Prostate gland (tissue), 2 donors: ENCODE data around the gene LRRTM4. TPM values are rescaled to one million over a fixed set of nuclear protein-coding genes. Genes with fewer than 3 reads are reported as not detected.

ENCODE experiments used
- DNase-seq: peaks from one replicate; pipeline ENCODE4 v3.0.0-alpha.2; 2019; ENCODE audit warnings: low spot score
- H3K27ac ChIP-seq, 2 donors: fragments of 200-600 bp; sonication (generic); 2 replicates each; pipeline ENCODE4 v1.5.1; 2017 to 2019
- H3K27me3 ChIP-seq: fragments of 200-600 bp; sonication (generic); replicated peaks from 2 replicates; pipeline ENCODE4 v1.5.1; 2019; ENCODE audit not compliant: insufficient read depth
- H3K36me3 ChIP-seq, 2 donors: fragments of 200-600 bp; sonication (generic); 1 replicate in 1 of 2; 2 replicates in 1 of 2; pipeline versions ENCODE4 v1.5.1 to v1.8.1; 2017 to 2019
- H3K4me1 ChIP-seq: fragments of 200-600 bp; sonication (generic); replicated peaks from 2 replicates; pipeline ENCODE4 v1.5.1; 2019
- H3K4me3 ChIP-seq, 2 donors: fragments of 200-600 bp; sonication (generic); 2 replicates each; pipeline ENCODE4 v1.5.1; 2017 to 2019
- H3K9me3 ChIP-seq: fragments of 200-600 bp; sonication (generic); 2 replicates; pipeline ENCODE4 v1.5.1; 2017
- CTCF ChIP-seq, 4 experiments: fragments of 200-600 bp in 2 of 4; fragments of 450-650 bp in 2 of 4; sonication (generic) in 2 of 4; IDR thresholded peaks; 1 replicate in 3 of 4; 2 replicates in 1 of 4; pipeline ENCODE4 v1.5.1; 2016 to 2019; ENCODE audit warnings: antibody characterized with exemption in 4 of 4, mild to moderate bottlenecking in 2 of 4, moderate library complexity in 2 of 4
- POLR2A ChIP-seq: fragments of 450-650 bp; IDR thresholded peaks from one replicate; pipeline ENCODE4 v1.6.1; 2016; ENCODE audit warnings: antibody characterized with exemption, mild to moderate bottlenecking
- POLR2AphosphoS5 ChIP-seq: sonication (generic); formaldehyde crosslinking; IDR thresholded peaks from one replicate; pipeline ENCODE4 v1.6.1; 2017; ENCODE audit warnings: antibody characterized with exemption
- WGBS: methylation state at CpG from one replicate; pipeline ENCODE4 v1.1.5; 2018; 5-methylcytosine and 5-hydroxymethylcytosine counted together
- intact Hi-C: fragments of 100-400 bp; cut with DNase I; formaldehyde crosslinking; loops from one replicate; pipeline ENCODE4 v1.14.2; 2022
- total RNA-seq, 2 donors: library from RNA; depleted of rRNA; stranded (reverse); fragments of >200 nt; gene quantifications; one replicate each; pipeline ENCODE4 v1.1.0, GENCODE V29; 2016

LRRTM4 gene
- total RNA-seq, 2 donors from 2014 or later: 0.09 to 6.2 TPM

- Histone ChIP-seq H3K27me3 (no peaks in the 10 kb centered on the region), H3K4me3 (no peak overlapping the region), H3K4me1 (no peaks in the 10 kb centered on the region), H3K9me3 (no peaks in the 10 kb centered on the region), H3K36me3 (no peaks in the 10 kb centered on the region), H3K27ac (no peak overlapping the region)
- DNase-seq: no peak
- 82% methylated on average over 6 of the region's 6 CpGs for WGBS
- TF ChIP-seq POLR2A (no peak), CTCF (IDR thresholded peaks at IDR 0.05) (no peak), POLR2AphosphoS5 (no peak)
- intact Hi-C loops: no loop called here
Measured at GRCh38 chr2:76825140-76825970, 696.8 kb downstream of the LRRTM4 start.

DNA sequence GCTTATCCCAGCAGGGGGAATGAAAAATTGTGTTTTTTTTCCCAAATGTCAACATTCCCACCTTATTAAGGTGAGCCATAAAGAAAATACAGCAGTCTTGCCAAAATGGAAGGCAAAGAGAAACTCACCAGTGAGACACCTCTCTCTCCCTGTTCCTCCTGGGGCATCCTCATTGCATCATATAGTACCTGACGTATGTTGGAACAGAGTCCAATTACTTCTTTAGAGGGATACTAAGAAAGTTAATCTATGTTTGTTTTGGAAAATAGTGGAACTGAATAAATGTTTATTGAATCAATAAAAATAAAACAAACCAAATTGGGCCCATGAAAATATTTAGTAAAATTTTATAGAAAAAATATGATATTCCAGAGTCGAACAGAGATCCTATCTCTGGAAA lies 700.4 kb downstream of the LRRTM4 start:
- H3K9me3 ChIP-seq: no peaks in the 10 kb centered on the region
- no peaks in the 10 kb centered on the region for H3K4me1 ChIP-seq
- no peaks in the 10 kb centered on the region for H3K36me3 ChIP-seq
- WGBS: 39% methylated on average over 2 of the region's 2 CpGs
- TF ChIP-seq POLR2AphosphoS5 (no peak), POLR2A (no peak), CTCF (IDR thresholded peaks at IDR 0.05) (no peak)
- H3K27ac ChIP-seq: no peak overlapping the region
- no peaks in the 10 kb centered on the region for H3K27me3 ChIP-seq
- intact Hi-C loops: no loop called here
- peak; percentile 5 for DNase-seq
- H3K4me3 ChIP-seq: no peak overlapping the region

GRCh38 chr2:76813084-76813483 lies 709.1 kb downstream of the LRRTM4 start:
- H3K4me1 ChIP-seq: no peaks in the 10 kb centered on the region
- no peak overlapping the region for H3K27ac ChIP-seq
- intact Hi-C loops: no loop called here
- DNase-seq: no peak
- no peak for TF ChIP-seq POLR2AphosphoS5
- TF ChIP-seq CTCF (IDR thresholded peaks at IDR 0.05): no peak
- no peak for TF ChIP-seq POLR2A
- WGBS: 91% methylated on average over 1 of the region's 1 CpG
- no peak overlapping the region for H3K4me3 ChIP-seq
- no peaks in the 10 kb centered on the region for H3K9me3 ChIP-seq
- H3K27me3 ChIP-seq: no peaks in the 10 kb centered on the region
- H3K36me3 ChIP-seq: no peaks in the 10 kb centered on the region

- intact Hi-C loops: no loop called here
- Histone ChIP-seq H3K4me1 (no peaks in the 10 kb centered on the region), H3K9me3 (no peaks in the 10 kb centered on the region), H3K27ac (no peak overlapping the region), H3K4me3 (no peak overlapping the region), H3K27me3 (no peaks in the 10 kb centered on the region), H3K36me3 (no peaks in the 10 kb centered on the region)
- no peak for DNase-seq
- no peak for TF ChIP-seq CTCF (IDR thresholded peaks at IDR 0.05)
- no peak for TF ChIP-seq POLR2A
- no peak for TF ChIP-seq POLR2AphosphoS5
Measured at GRCh38 chr2:76812156-76812555, 710.0 kb downstream of the LRRTM4 start.

DNA sequence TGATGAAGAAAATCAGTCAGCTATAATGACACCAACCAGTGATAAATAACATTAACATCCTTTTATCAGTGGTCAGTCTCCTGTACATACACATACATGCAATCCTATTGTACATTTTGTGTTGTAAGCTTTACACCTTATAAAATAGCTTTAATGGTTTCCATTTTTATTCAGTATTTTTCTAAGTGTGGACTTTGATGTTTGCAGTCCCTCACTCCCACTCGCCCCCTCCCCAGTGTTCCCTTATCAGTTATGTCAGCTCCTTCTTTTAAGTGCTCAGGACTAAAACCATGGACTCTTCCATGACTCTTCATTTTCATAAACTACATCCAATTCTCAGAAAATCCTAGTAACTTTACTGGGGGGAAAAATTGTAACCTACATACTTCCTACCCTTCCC lies 713.0 kb downstream of the LRRTM4 start:
- intact Hi-C loops: no loop called here
- H3K4me1 ChIP-seq: no peaks in the 10 kb centered on the region
- H3K9me3 ChIP-seq: no peaks in the 10 kb centered on the region
- no peaks in the 10 kb centered on the region for H3K27me3 ChIP-seq
- WGBS: 56% methylated on average over 1 of the region's 1 CpG
- DNase-seq: no peak
- H3K27ac ChIP-seq: no peak overlapping the region
- H3K4me3 ChIP-seq: no peak overlapping the region
- TF ChIP-seq CTCF (IDR thresholded peaks at IDR 0.05) (no peak), POLR2A (no peak), POLR2AphosphoS5 (no peak)
- no peaks in the 10 kb centered on the region for H3K36me3 ChIP-seq
